OCI-LY1 (cell line): ENCODE data around the gene TUBD1.

Experiments used
- H2AFZ ChIP-seq: fragments of 200-600 bp; sonication (generic), shearing (Covaris generic); 2 replicates; pipeline ENCODE4 v1.6.0; 2014; ENCODE audit warnings: antibody characterized with exemption, mild to moderate bottlenecking, low read length
- H3F3A ChIP-seq: fragments of 200-600 bp; sonication (generic), shearing (Covaris generic); 2 replicates; pipeline ENCODE4 v1.6.0; 2014; ENCODE audit warnings: mild to moderate bottlenecking, antibody characterized with exemption, low read length, moderate library complexity; ENCODE audit not compliant: insufficient read depth
- H3K27ac ChIP-seq: fragments of 200-600 bp; sonication (generic); 2 replicates; pipeline ENCODE4 v1.5.1; 2014; ENCODE audit warnings: low read length, mixed run types, mild to moderate bottlenecking, low read depth; ENCODE audit not compliant: poor library complexity, severe bottlenecking
- H3K27me3 ChIP-seq: fragments of 200-600 bp; sonication (generic); 2 replicates; pipeline ENCODE4 v1.6.0; 2014; ENCODE audit warnings: antibody characterized with exemption, mild to moderate bottlenecking, low read length, moderate library complexity; ENCODE audit not compliant: insufficient read depth
- H3K36me3 ChIP-seq: fragments of 200-600 bp; sonication (generic); 2 replicates; pipeline ENCODE4 v1.6.1; 2014; ENCODE audit warnings: mild to moderate bottlenecking, antibody characterized with exemption, low read length, moderate library complexity, mixed read lengths; ENCODE audit not compliant: insufficient read depth
- H3K4me1 ChIP-seq: fragments of 200-600 bp; sonication (generic); 2 replicates; pipeline ENCODE4 v1.5.1; 2014; ENCODE audit warnings: mild to moderate bottlenecking, low read length, moderate library complexity; ENCODE audit not compliant: insufficient read depth, severe bottlenecking
- H3K4me2 ChIP-seq: fragments of 200-600 bp; sonication (generic), shearing (Covaris generic); 2 replicates; pipeline ENCODE4 v1.6.1; 2014; ENCODE audit warnings: low read length
- H3K4me3 ChIP-seq: fragments of 200-600 bp; sonication (generic); 2 replicates; pipeline ENCODE4 v1.5.1; 2014; ENCODE audit warnings: low read length, low read depth, mild to moderate bottlenecking, mixed read lengths; ENCODE audit not compliant: poor library complexity, severe bottlenecking
- H3K79me2 ChIP-seq: fragments of 200-600 bp; shearing (Covaris generic); 2 replicates; pipeline ENCODE4 v1.6.1; 2016; ENCODE audit warnings: mixed run types, low read length, mixed read lengths; ENCODE audit not compliant: insufficient read depth
- H3K9ac ChIP-seq: fragments of 200-600 bp; sonication (generic), shearing (Covaris generic); 2 replicates; pipeline ENCODE4 v1.6.1; 2014; ENCODE audit warnings: mild to moderate bottlenecking, low read length, mixed read lengths
- H3K9me2 ChIP-seq: fragments of 200-600 bp; sonication (generic), shearing (Covaris generic); 2 replicates; pipeline ENCODE4 v1.6.1; 2014; ENCODE audit warnings: low read depth, mild to moderate bottlenecking, low read length, mixed read lengths
- H3K9me3 ChIP-seq: fragments of 200-600 bp; shearing (Covaris generic); 2 replicates; pipeline ENCODE4 v1.6.1; 2014; ENCODE audit warnings: low read length, mixed read lengths
- H4K20me1 ChIP-seq: fragments of 200-600 bp; sonication (generic), shearing (Covaris generic); 2 replicates; pipeline ENCODE4 v1.6.0; 2016; ENCODE audit warnings: mild to moderate bottlenecking, low read length; ENCODE audit not compliant: insufficient read depth
- EZH2 ChIP-seq: fragments of 200-600 bp; sonication (generic), shearing (Covaris generic); IDR thresholded peaks from 2 replicates; pipeline ENCODE4 v1.8.0; 2017; ENCODE audit warnings: borderline replicate concordance, mixed run types, mild to moderate bottlenecking, antibody characterized with exemption, low read length, moderate library complexity, mixed read lengths
- TF ChIP-seq, protein P1 (sequence below): fragments of 200-600 bp; sonication (generic), shearing (Covaris generic); IDR thresholded peaks from 2 replicates; pipeline ENCODE4 v1.5.1; 2017; ENCODE audit warnings: mild to moderate bottlenecking, antibody characterized with exemption, low read length, moderate library complexity, mixed read lengths

Gene TUBD1

GRCh38 chr17:59825533-59826322 is 67.0 kb downstream of the TUBD1 start:
- Histone ChIP-seq H2AFZ (no peak overlapping the region), H3K4me2 (no peak overlapping the region), H3K9me2 (no peaks in the 10 kb centered on the region), H4K20me1 (no peaks in the 10 kb centered on the region), H3K4me1 (peaks cover 52% of the 10 kb centered on the region), H3K79me2 (no peaks in the 10 kb centered on the region), H3K9me3 (no peaks in the 10 kb centered on the region), H3K9ac (no peak overlapping the region), H3K36me3 (no peaks in the 10 kb centered on the region), H3K4me3 (no peak overlapping the region), H3F3A (no peaks in the 10 kb centered on the region), H3K27me3 (no peaks in the 10 kb centered on the region), H3K27ac (no peak overlapping the region)
- TF ChIP-seq, protein P1, sequence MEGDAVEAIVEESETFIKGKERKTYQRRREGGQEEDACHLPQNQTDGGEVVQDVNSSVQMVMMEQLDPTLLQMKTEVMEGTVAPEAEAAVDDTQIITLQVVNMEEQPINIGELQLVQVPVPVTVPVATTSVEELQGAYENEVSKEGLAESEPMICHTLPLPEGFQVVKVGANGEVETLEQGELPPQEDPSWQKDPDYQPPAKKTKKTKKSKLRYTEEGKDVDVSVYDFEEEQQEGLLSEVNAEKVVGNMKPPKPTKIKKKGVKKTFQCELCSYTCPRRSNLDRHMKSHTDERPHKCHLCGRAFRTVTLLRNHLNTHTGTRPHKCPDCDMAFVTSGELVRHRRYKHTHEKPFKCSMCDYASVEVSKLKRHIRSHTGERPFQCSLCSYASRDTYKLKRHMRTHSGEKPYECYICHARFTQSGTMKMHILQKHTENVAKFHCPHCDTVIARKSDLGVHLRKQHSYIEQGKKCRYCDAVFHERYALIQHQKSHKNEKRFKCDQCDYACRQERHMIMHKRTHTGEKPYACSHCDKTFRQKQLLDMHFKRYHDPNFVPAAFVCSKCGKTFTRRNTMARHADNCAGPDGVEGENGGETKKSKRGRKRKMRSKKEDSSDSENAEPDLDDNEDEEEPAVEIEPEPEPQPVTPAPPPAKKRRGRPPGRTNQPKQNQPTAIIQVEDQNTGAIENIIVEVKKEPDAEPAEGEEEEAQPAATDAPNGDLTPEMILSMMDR, result no peak
- TF ChIP-seq EZH2, result no peak

DNA sequence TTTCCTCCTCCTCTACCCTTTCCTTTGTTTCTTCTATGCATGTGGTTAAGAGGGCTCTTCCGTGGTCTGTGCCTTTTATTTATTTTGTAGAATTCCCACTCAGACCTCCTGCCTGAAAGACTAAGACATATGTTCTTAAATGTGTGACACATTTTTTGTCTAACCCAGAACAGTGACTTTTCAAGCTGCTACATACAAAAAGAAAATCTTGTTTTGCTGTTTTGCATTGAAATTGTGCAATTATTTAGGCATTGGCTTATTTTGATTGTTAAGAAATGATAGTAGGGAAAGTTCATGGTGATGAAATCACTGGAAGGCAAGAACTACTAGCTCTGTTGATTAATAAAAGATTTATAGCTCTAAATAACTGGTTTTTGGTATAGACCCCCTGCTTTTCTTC is 76.8 kb downstream of the TUBD1 start:
- Histone ChIP-seq H3K9me3 (no peaks in the 10 kb centered on the region), H4K20me1 (no peaks in the 10 kb centered on the region), H3F3A (no peaks in the 10 kb centered on the region), H3K36me3 (peaks cover 20% of the 10 kb centered on the region; the same call in 1 of the 2 replicates), H3K9ac (no peak overlapping the region), H3K9me2 (no peaks in the 10 kb centered on the region), H2AFZ (no peak overlapping the region), H3K4me1 (no peaks in the 10 kb centered on the region), H3K27ac (no peak overlapping the region), H3K4me3 (no peak overlapping the region), H3K27me3 (no peaks in the 10 kb centered on the region), H3K79me2 (no peaks in the 10 kb centered on the region), H3K4me2 (no peak overlapping the region)
- TF ChIP-seq, protein P1, result no peak
- TF ChIP-seq EZH2, result no peak

DNA sequence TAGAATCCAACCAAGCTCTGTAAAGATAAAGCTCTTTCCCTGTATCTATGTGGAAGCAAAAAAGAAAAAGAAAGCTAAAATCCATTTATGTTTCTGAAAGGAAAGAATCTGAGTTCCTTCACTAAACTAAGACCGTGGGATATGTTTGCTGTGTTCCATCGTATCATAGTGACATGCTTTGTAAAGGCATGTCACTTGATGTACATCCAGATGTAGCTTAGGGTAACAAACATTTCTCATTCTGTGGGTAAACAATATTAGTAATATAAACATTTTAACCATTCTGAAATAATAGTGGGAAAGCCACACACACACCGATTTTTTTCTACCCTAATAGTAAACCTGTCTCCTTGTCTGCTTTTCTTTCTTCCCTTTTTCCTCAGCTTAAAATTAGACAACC is 78.1 kb downstream of the TUBD1 start:
- no peak overlapping the region for H3K9ac ChIP-seq
- no peaks in the 10 kb centered on the region for H3K27me3 ChIP-seq
- H3K36me3 ChIP-seq, result peaks cover 20% of the 10 kb centered on the region; the same call in 1 of the 2 replicates
- no peaks in the 10 kb centered on the region for H3K9me3 ChIP-seq
- H4K20me1 ChIP-seq, result no peaks in the 10 kb centered on the region
- H2AFZ ChIP-seq, result no peak overlapping the region
- H3K4me3 ChIP-seq, result no peak overlapping the region
- TF ChIP-seq, protein P1, result no peak
- no peak for TF ChIP-seq EZH2
- H3K4me1 ChIP-seq, result no peaks in the 10 kb centered on the region
- no peaks in the 10 kb centered on the region for H3K79me2 ChIP-seq
- no peaks in the 10 kb centered on the region for H3F3A ChIP-seq
- H3K4me2 ChIP-seq, result no peak overlapping the region
- no peaks in the 10 kb centered on the region for H3K9me2 ChIP-seq
- no peak overlapping the region for H3K27ac ChIP-seq
